Measurements from ENCODE around the gene CSNK1G3.
"Not testable (repeated sequence)": the region's sequence is repeated elsewhere in the genome, so short reads cannot be mapped to it uniquely, and the experiment has no call there.

CSNK1G3 gene

DNA sequence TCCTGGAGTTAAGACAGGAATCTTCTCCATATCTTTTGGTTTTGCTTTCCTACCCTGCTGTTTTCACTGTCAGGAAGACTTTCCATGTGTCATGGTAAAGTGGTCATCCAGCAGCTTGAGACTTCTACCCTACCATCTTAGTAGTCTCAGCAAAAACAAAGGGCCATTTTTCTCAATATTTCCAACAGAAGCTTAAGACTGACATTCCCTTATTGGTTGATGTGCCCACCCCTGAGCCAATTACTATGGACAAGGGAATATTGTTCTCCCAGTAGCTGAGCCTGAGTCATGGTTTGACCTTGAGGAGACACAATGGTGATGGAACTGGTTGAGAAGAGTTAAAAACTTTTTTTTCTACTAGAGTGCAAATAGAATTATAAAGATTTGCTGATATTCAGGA, 105.6 kb downstream of the CSNK1G3 start:
- no peaks in the 10 kb centered on the region for H3K4me1 Mint-ChIP-seq (ENCODE audit: low read depth)
- no peak for DNase-seq
- no peak overlapping the region for H3K27ac Mint-ChIP-seq
- H3K36me3 Mint-ChIP-seq (ENCODE audit: low read depth), result peaks cover 41% of the 10 kb centered on the region
- no peaks in the 10 kb centered on the region for H3K9me3 Mint-ChIP-seq
- no peak overlapping the region for H3K4me3 Mint-ChIP-seq
- no peaks in the 10 kb centered on the region for H3K27me3 Mint-ChIP-seq

DNA sequence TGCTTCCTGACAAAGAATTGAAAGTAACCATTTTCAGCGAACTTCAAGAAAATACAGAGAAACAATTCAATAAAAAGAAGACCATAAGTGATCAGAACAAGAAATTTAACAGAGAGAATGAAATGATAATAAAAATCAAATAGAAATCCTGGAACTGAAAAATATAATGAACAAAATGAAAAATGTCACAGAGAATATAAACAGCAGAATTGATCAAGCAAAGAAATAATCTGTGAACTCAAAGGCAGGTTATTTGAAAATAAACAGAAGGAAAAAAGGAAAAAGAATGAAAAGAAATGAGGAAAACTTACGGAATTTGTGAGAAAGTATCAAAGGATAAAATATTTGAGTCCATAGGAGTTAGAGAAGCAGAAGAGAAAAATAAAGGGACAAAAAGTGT, 114.1 kb downstream of the CSNK1G3 start:
- no peaks in the 10 kb centered on the region for H3K36me3 Mint-ChIP-seq (ENCODE audit: low read depth)
- no peak for DNase-seq
- peaks cover 36% of the 10 kb centered on the region for H3K9me3 Mint-ChIP-seq
- H3K27me3 Mint-ChIP-seq, result peaks cover 9% of the 10 kb centered on the region
- H3K4me1 Mint-ChIP-seq (ENCODE audit: low read depth), result no peaks in the 10 kb centered on the region
- H3K4me3 Mint-ChIP-seq, result no peak overlapping the region
- no peak overlapping the region for H3K27ac Mint-ChIP-seq

DNA sequence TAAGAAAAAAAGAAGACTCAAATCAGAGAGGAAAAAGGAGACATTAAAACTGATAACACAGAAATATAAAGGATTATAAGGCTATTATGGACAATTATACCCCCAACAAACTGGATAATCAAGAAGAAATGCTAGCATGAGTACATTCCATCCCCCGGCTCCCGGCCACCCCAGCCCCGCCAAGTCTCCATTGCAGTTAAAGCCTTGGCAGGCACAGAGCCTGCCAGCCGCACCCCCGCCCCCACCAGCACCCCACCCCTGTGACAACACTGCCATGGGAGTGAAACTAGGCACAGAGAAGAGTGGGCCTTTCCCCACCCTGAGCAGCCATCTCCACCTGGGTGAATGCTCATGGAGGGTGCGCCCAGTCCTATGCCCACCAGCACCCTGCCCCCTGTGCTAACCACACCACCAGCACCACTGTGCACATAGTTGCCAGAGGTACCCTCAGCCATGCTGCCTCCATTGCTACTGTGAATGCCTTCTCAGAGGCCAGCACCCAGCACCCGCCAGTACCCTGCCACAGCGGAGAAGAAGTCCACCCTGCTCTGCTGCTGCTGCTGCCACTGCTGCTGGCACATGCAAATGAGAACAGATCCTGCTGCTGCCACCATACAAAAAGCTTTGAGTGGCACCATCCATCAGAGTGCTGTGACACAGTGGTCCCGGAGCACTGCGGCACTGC, 117.0 kb downstream of the CSNK1G3 start:
- H3K4me1 Mint-ChIP-seq (ENCODE audit: low read depth), result no peaks in the 10 kb centered on the region
- H3K27me3 Mint-ChIP-seq, result peaks cover 15% of the 10 kb centered on the region
- H3K4me3 Mint-ChIP-seq, result no peak overlapping the region
- DNase-seq, result no peak
- H3K27ac Mint-ChIP-seq, result no peak overlapping the region
- no peaks in the 10 kb centered on the region for H3K36me3 Mint-ChIP-seq (ENCODE audit: low read depth)
- peaks cover 36% of the 10 kb centered on the region for H3K9me3 Mint-ChIP-seq

DNA sequence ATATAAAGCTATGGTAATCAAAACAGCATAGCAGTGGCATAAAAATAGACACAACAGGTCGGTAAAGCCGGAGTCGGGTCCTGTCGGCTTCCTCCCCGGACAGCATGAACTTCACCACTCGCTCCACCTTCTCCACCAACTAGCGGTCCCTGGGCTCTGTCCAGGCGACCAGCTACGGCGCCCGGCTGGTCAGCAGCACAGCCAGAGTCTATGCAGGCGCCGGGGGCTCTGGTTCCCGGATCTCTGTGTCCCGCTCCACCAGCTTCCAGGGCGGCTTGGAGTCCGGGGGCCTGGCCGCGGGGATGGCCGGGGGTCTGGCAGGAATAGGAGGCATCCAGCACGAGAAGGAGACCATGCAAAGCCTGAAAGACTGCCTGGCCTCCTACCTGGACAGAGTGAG, 124.0 kb downstream of the CSNK1G3 start:
- no peak overlapping the region for H3K27ac Mint-ChIP-seq
- H3K9me3 Mint-ChIP-seq, result peaks cover 3% of the 10 kb centered on the region
- H3K36me3 Mint-ChIP-seq (ENCODE audit: low read depth), result no peaks in the 10 kb centered on the region
- peaks cover 11% of the 10 kb centered on the region for H3K27me3 Mint-ChIP-seq
- H3K4me1 Mint-ChIP-seq (ENCODE audit: low read depth), result no peaks in the 10 kb centered on the region
- DNase-seq, result no peak
- no peak overlapping the region for H3K4me3 Mint-ChIP-seq

DNA sequence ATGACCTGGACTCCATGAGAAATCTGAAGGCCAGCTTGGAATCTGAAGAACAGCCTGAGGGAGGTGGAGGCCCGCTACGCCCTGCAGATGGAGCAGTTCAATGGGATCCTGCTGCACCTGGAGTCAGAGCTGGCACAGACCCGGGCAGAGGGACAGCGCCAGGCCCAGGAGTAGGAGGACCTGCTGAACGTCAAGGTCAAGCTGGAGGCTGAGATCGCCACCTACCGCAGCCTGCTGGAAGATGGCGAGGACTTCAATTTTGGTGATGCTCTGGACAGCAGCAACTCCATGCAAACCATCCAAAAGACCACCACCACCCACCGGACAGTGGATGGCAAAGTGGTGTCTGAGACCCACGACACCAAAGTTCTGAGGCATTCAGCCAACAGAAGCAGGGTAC, 125.1 kb downstream of the CSNK1G3 start:
- not testable (repeated sequence) for H3K4me1 Mint-ChIP-seq (ENCODE audit: low read depth); H3K9me3 Mint-ChIP-seq; DNase-seq; H3K27ac Mint-ChIP-seq; H3K4me3 Mint-ChIP-seq; H3K27me3 Mint-ChIP-seq; H3K36me3 Mint-ChIP-seq (ENCODE audit: low read depth)

DNA sequence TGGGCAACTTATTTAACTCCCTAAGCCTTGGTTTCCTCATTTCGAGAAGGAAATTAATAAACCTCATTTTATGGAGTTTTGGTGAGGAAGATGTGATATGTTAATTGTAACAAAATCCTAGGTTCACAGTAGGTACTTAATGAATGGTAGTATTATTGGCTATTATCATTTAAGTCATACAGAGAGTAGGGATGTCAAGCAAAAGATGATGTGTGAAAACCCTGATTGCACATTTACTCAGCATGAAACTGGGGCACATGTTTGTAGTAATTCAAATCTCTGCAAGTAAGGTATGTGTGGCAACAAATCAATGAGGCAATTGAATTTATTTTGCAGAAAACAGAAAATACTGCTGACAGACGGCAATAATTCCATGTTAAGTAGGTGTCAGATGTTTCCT, 127.3 kb downstream of the CSNK1G3 start:
- Mint-ChIP-seq H3K27me3 (peaks cover 9% of the 10 kb centered on the region), H3K27ac (no peak overlapping the region), H3K4me1 (ENCODE audit: low read depth) (no peaks in the 10 kb centered on the region), H3K9me3 (peaks cover 3% of the 10 kb centered on the region), H3K4me3 (no peak overlapping the region), H3K36me3 (ENCODE audit: low read depth) (no peaks in the 10 kb centered on the region)
- no peak for DNase-seq

DNA sequence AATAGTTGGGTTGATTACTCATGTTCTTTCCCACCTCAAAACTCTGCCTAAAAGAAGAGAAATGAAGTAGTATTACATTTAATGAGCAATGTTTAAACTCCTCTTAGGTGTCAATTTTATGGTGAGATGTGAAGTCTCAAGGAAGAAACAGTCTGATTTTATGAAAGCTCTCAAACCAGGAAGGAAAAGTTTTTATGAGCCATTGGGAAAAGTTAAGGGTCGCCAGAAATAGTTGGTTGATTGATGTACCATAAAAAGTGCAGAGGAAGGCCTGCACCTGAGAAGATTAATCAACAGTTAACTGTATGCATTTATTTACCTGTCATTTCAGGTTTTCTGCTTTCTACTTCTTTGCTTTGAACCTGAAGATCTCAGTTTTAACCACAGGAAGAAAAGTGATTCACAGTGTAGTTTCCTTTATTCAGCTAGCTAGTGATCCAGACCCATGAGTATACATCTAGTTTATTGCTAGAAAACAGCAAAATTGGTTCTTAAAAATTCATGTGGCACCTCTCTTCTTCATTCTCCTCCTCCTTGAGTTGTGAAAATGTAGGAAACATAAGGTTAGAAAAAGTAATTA, 133.1 kb downstream of the CSNK1G3 start:
- H3K4me1 Mint-ChIP-seq (ENCODE audit: low read depth), result no peaks in the 10 kb centered on the region
- H3K4me3 Mint-ChIP-seq, result no peak overlapping the region

DNA sequence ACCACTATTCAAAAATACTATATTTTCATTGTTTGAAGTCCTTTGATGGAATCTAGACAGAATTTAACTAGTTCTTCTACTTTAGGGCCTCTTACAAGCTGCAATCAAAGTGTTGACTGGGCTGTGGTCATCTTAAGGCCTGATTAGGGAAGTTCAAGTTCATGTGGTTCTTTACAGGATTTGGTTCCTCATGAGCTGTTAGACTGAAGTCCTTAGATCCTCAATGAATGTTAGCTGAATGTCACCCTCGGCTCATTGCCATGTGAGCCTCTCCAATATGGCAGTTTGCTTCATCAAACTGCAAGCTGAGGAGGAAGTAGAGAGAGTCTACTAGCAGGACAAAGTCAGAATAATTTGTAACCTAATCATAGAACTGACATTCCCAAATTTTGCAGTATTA, 135.1 kb downstream of the CSNK1G3 start:
- Mint-ChIP-seq H3K9me3 (peaks cover 3% of the 10 kb centered on the region), H3K27me3 (peaks cover 18% of the 10 kb centered on the region), H3K4me1 (ENCODE audit: low read depth) (no peaks in the 10 kb centered on the region), H3K27ac (no peak overlapping the region), H3K36me3 (ENCODE audit: low read depth) (no peaks in the 10 kb centered on the region), H3K4me3 (no peak overlapping the region)
- no peak for DNase-seq

More for the DNA sequence above, 133.1 kb downstream of the CSNK1G3 start:
- no peaks in the 10 kb centered on the region for H3K36me3 Mint-ChIP-seq (ENCODE audit: low read depth)
- peaks cover 18% of the 10 kb centered on the region for H3K27me3 Mint-ChIP-seq
- no peak overlapping the region for H3K27ac Mint-ChIP-seq
- H3K9me3 Mint-ChIP-seq, result peaks cover 3% of the 10 kb centered on the region
- DNase-seq, result no peak

DNA sequence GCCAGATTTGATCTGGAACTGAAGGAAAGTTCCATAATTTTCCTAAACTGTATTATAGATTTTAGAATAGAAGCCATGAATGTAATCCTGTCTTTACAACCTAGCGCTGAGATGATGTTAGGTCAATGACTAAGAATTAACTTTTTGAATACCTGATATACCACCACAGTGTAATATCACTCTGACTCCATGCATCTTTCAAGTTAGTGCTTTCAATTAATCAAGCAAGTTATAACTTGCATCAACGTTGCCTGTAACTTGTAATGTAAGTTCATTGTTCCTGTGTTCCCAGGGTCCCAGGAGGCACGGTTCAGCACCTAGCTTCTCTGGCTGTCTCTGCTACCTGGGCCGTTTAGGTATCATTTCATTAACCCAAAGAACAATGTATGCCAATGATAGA, 139.3 kb downstream of the CSNK1G3 start:
- DNase-seq, result no peak
- H3K36me3 Mint-ChIP-seq (ENCODE audit: low read depth), result no peaks in the 10 kb centered on the region
- H3K9me3 Mint-ChIP-seq, result peaks cover 3% of the 10 kb centered on the region
- no peak overlapping the region for H3K27ac Mint-ChIP-seq
- H3K4me1 Mint-ChIP-seq (ENCODE audit: low read depth), result no peaks in the 10 kb centered on the region
- H3K27me3 Mint-ChIP-seq, result peaks cover 16% of the 10 kb centered on the region
- H3K4me3 Mint-ChIP-seq, result no peak overlapping the region

DNA sequence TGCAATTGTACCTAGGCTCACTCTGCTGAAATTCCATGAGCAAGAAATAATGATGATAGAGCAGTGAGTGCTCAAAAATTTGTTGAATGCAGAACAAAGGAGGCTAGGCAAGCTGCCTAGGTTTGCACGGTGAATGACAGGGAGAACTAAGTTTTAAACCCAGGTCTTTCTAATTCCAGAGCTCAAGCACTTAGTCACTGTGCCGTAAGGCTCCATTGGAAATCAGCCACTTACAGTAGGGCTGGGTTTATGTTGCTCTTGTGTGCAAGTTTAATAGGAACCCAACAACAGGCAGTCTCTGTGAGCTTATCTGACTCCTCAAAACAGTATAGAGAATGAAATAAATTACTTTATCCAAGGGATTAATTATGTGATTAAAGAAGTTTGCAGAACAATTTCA, 147.0 kb downstream of the CSNK1G3 start:
- Mint-ChIP-seq H3K4me3 (no peak overlapping the region), H3K27ac (no peak overlapping the region), H3K4me1 (ENCODE audit: low read depth) (no peaks in the 10 kb centered on the region), H3K27me3 (no peaks in the 10 kb centered on the region), H3K9me3 (no peaks in the 10 kb centered on the region), H3K36me3 (ENCODE audit: low read depth) (no peaks in the 10 kb centered on the region)
- DNase-seq, result no peak

DNA sequence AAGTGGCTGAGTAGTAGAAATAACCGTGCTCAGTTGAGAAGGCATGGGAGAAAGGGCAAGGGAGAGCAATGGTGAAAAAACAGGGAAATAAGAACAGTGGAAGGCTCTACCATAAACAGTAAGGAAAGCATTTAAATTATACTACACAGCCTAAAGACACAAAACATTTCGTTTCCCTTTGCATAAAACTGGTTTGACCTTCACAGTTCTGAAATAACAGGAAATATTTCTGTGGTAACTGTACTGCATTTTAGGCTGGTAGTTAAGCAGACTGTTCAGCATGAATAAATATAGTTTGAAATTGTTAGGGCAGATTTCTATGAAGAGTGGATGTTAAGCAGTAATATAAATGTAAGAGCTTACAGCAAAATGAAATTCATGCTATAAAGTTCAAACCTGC, 147.5 kb downstream of the CSNK1G3 start:
- Mint-ChIP-seq H3K36me3 (ENCODE audit: low read depth) (no peaks in the 10 kb centered on the region), H3K4me1 (ENCODE audit: low read depth) (no peaks in the 10 kb centered on the region), H3K27ac (no peak overlapping the region), H3K9me3 (no peaks in the 10 kb centered on the region), H3K27me3 (no peaks in the 10 kb centered on the region), H3K4me3 (no peak overlapping the region)
- no peak for DNase-seq

DNA sequence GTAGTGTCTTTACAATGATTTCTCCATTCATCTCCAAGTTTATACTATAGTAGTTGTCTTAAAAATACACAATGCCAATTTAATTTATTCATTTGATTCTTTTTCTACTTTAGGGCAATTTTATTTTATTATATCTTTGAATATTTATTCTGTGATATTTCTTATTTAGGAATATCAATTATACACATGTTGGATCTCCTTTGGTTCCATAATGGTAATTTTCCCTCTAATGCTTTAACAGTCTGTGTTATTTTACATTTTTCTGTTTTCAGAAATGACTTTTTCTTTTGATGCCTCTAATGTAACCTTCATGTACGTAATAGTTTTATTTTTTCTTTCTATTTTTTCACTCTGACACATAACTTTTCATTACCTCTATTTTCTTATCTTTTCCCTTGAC, 153.0 kb downstream of the CSNK1G3 start:
- Mint-ChIP-seq H3K27ac (no peak overlapping the region), H3K4me1 (ENCODE audit: low read depth) (no peaks in the 10 kb centered on the region), H3K9me3 (peaks cover 5% of the 10 kb centered on the region), H3K4me3 (no peak overlapping the region), H3K27me3 (no peaks in the 10 kb centered on the region), H3K36me3 (ENCODE audit: low read depth) (no peaks in the 10 kb centered on the region)
- DNase-seq, result no peak

DNA sequence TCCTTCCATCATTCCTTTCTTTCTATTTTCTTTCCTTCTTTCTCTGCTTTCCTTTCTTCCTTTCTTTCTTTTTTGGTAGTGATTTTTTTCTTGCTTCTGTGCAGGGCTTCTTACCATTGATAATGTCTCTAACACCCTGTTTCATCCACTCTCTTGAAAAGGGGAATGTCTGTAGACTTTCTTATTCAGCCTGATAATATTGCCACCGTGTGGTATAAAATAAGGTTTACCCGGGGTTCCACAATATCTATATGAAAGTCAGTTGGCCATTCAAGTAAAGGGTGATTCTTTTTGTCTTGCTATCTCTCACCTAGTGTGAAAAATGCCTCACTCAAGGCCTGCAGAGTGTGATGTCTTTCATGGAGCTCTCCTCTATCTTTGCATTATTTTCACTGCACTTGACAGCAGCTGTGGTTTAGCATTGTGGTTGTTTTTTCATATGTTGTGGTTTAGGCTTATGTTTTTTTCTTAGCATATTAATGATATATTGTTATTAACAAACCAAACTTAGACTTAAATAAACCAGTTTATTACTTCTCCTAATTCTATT, 153.9 kb downstream of the CSNK1G3 start:
- Mint-ChIP-seq H3K27me3 (no peaks in the 10 kb centered on the region), H3K27ac (no peak overlapping the region), H3K36me3 (ENCODE audit: low read depth) (no peaks in the 10 kb centered on the region), H3K4me3 (no peak overlapping the region), H3K9me3 (peaks cover 5% of the 10 kb centered on the region), H3K4me1 (ENCODE audit: low read depth) (no peaks in the 10 kb centered on the region)
- no peak for DNase-seq
